Left lobe of liver (tissue), 2 donors: ENCODE data around the gene TRPV5. TPM values are rescaled to one million over a fixed set of nuclear protein-coding genes. Genes with fewer than 3 reads are reported as not detected.

Experiments
- ATAC-seq: fragments of 200-7000 bp; cut with Tn5 transposase; one replicate; pipeline ENCODE4 v1.9.1; 2020; ENCODE audit warnings: mild to moderate bottlenecking, moderate library complexity
- DNase-seq: peaks from one replicate; pipeline ENCODE4 v3.0.0-alpha.2; 2020; ENCODE audit warnings: low spot score
- total RNA-seq: library from RNA; stranded (reverse); gene quantifications from one replicate; pipeline ENCODE4 v1.2.1, GENCODE V29; 2021
- donor health status: DM: no; HTN: no; CAD: no; lungs with moderate emphysema.
- donor health status: DM: no; HTN: yes; CAD: no.

The TRPV5 gene
- total RNA-seq, 1 donor from 2014 or later = not detected

DNA sequence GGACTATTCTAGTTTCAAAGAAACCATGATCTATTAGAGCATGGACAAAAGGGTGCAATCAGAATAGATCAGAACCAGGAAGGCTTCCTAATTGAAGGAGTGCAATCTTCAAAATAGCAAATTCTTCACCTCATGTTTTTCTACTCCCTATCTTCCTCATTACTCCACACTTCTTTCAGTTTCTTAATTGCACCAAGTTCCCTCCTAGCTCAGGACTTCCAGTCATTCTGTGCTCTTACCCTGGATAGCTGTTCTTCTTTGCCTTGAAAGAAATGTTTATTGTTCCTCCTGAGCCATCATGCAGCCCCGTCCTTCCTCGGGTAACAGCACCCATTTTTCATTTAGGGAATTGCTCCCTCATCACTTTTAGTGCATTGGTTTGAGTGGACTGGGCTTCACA, 23.1 kb downstream of the TRPV5 start:
- DNase-seq (no peak), ATAC-seq (no peak)

DNA sequence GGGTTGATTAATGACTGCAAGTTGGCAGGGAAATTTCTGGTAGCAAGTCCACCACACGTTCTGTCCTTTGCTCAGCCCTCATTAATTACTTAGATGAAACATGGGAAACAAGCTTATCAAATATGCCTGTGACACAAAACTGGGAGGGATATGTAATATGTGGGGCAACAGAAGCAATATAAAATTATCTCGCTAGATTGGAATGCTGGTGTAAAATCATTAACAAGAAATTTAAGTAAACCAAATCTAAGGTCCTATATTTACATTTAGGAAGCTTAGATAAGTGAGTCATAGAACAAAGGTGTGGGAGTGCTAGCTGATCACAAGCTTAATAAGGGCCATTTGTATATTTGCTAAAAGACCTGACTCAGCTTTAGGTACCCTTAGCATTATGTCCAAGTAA, 23.5 kb downstream of the TRPV5 start:
- no peak for DNase-seq
- ATAC-seq = no peak

DNA sequence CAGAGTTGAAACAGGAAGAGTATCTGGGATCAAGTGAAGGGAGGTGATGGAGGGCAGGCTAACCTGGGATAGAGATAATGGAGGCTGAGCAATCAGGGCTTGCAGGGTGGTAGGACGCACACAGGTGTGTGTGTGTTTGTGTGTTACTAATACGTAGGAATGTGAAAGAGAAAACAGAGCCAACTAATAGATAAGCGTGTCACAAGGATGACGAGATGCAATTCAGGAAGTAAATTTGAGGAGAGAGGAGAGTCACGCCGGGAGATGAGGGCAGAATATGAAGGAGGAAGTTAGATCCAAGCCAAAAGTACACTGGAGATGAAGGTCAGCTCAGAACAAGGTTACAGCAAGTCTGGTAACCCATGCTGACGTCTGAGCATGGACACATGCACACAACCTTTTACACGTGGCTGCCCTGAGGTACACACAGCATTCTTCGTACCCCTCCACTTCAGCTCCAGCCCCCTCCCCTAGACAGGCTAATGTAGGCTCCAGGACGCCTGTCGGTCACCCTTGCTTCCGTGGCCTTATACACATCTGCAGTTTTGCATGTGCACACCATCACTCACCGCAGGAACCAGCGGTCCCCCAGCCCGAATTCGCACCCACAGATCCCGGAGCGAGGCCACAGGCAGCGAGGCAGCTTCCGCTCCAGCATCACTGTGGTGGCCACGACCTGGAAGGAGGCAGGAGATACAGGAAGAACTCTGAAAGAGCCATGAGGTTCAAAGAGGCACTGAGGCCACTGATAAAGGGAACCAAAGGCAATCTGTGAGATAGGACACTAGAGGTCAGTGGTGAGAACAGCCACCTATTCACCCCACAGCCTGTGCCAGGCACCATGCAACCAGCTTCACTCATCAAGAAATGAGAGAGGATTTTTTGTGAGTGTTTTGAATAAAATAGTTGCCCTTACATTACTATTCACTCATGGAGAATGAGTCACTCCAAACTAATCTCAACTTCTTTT, 24.3 kb downstream of the TRPV5 start:
- no peak for DNase-seq
- peak; percentile 90 for ATAC-seq

- ATAC-seq = no peak
- no peak for DNase-seq
These were observed 25.3 kb downstream of the TRPV5 start for GRCh38 chr7:142908290-142908689.

GRCh38 chr7:142906643-142907042, 26.9 kb downstream of the TRPV5 start:
- peak; percentile 91 for ATAC-seq
- DNase-seq = peak; percentile 72

GRCh38 chr7:142905759-142906158, 27.8 kb downstream of the TRPV5 start:
- no peak for ATAC-seq
- no peak for DNase-seq

GRCh38 chr7:142904128-142904527, 29.4 kb downstream of the TRPV5 start:
- no peak for DNase-seq

DNA sequence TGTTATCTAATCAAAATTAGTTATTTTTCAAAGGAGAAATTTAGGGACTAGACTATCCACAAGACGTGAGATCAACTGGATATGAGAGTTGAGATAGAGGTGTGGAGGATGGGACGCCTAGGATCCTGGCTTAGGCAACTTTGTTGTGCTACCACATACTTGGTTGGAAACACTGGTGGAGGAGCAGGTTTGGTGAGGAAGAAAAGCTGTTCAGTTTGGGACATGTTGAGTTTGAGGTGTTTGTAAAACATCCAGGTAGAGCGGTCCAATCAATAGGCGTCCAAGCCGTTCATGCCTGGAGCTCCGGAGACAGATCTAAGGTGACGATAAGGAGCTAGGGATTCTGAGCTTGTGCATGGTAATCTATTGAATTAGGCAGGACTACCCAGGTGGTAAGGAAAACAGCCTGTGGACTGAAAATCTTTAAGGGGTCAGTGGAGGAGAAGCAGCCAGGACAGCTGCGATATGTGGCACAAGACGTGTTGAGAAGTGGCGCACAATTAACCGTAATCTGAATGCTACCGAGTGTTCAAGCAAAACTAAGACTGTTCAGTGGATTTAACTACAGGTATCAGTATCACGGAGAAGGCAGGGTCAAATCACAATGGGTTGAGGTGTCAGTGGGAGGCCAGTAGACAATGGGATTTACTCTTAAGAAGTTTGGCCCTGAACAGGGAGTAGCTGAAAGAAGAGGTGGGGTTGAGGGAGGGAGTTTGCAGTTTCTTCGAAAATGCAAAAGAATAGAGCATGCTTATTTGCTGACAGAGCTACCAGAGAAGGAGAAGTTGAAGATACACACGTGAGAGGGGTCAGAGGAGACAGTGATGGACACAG, 31.9 kb downstream of the TRPV5 start:
- no peak for ATAC-seq

More at GRCh38 chr7:142904128-142904527, 29.4 kb downstream of the TRPV5 start:
- ATAC-seq = no peak

GRCh38 chr7:142899661-142900060, 33.9 kb downstream of the TRPV5 start:
- ATAC-seq = no peak

More for the DNA sequence above, 31.9 kb downstream of the TRPV5 start:
- DNase-seq = no peak

DNA sequence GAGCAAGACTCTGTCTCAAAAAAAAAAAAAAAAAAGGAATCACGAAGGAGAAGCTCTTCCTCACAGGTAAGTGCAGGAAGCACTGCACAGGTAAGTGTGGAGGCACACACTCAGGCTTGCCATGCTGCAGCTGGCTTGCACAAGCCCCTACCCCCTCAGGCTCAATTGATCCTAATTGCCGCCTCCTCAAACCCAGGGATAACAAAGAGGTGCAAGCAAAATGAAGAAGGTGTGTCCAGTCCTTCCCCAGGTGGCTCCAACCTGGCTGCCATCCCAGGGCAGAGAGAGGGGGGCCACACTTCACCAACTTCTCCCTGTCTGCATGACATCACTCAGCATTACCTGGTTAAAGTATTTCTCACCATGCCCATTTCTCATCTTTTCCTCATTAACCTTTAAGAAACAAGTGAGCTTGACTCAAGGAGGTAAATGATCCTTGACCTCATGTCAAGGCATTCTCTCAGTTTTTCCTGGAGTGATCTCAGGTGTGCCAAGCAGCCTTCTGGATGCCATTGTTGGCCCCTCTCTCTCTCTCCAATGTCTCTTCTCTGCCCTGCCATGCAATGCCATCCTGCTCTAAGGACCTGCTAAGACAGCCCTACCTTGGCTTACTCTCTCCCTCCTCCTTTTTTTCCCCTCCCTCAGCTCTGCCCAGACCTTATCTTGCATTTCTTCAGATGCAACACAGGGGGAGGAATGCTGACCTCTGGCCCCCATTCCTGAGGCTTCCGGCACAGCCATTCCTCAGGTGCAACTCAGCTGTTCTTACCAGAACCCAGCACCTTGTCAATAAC, 35.0 kb downstream of the TRPV5 start:
- ATAC-seq (no peak), DNase-seq (no peak)

More at GRCh38 chr7:142899661-142900060, 33.9 kb downstream of the TRPV5 start:
- DNase-seq = no peak

DNA sequence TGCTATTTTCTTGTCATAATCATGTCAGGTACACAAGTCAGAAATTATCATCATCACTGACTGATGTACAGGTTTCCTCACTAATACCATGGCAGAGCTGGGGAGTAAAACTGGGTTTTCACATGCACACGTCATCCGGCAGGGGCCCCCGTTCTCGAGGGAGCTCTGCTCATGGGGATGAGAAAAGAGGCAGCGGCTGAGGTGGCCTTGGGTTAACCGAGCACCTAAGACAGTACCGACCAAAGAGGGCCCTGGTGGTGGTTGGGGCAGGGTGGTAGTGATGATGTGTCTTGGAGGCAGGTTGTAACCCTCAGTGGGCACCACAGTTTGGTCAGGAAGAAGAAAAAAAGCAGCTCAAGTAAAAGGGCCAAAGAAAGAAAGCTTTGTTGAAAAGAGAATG, 35.9 kb downstream of the TRPV5 start:
- no peak for ATAC-seq

GRCh38 chr7:142896741-142897379, 36.7 kb downstream of the TRPV5 start:
- DNase-seq (no peak), ATAC-seq (no peak)

More for the DNA sequence above, 35.9 kb downstream of the TRPV5 start:
- DNase-seq = no peak

- no peak for DNase-seq
- no peak for ATAC-seq
These were observed 37.4 kb downstream of the TRPV5 start for GRCh38 chr7:142896151-142896550.

DNA sequence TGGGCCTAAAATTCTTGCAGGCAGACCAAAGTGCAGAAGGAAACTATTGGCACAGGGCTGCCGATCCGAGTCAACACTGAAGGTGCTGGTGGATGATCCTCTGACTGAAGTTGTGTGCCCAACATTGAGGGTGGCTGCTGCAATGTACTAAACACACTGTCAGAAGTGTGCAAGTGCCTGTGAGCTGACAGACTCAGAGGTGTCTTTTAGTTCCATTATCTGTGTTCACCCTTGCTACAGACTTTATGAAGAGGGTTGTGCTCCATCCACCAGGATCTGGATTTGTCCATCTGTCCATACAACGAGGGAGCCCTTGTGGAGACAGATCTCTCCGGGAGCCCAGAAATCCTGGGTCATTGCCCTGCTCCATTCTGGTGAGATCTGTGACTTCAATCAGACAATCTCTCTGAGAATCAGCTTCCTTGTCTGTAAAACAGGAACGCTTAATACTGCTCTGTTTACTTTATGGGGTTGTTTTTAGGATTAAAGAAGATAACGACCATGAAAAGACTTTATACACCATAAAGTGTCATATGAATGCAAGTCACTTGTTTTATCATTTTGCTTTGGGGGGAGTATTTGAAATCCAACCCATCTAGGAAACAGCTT, 38.5 kb downstream of the TRPV5 start:
- no peak for DNase-seq
- ATAC-seq = no peak

DNA sequence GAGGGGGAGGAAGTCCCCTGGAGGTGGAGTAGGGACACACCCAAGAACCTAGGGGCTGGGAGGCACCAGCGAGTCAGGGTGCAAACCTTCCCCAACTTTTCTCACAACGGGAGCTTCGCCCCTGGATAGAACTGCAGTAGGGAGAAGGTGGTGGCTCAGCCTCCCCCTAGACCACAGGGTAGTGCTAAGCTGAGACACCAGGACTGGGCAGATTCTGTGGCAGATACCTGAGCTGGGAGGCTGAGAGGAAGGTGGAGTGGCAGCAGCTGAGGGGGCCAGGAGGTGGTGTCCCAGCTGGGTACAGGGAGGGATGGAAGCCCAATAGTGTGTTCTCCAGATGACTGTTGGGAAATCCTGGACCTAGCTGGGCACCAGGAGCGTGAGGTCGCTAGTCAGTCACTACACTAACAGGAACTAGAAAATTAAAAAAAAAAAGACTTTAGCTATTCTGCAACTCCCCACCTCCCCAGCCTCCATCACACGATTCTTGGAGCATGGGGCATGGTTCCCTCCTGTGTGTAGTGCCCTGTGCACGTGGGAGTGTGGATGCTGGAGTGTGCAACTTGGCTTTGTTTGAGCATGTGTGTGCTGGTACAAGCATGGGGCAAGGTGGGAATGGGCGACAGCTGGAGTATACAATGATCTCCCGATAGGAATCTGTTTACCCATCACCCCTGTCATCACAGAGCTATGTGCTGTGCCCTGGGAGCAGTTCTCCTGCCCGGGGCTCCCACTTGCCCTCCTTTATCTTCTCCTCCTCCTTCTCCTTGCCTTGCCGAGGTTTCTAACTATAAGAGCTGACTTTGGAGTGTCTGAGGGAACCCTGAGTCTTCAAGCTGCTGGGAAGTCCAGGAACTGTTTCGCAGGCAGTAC, 39.2 kb downstream of the TRPV5 start:
- ATAC-seq = no peak

GRCh38 chr7:142892951-142893350, 40.6 kb downstream of the TRPV5 start:
- ATAC-seq = no peak
- no peak for DNase-seq

More for the DNA sequence above, 39.2 kb downstream of the TRPV5 start:
- DNase-seq = no peak

DNA sequence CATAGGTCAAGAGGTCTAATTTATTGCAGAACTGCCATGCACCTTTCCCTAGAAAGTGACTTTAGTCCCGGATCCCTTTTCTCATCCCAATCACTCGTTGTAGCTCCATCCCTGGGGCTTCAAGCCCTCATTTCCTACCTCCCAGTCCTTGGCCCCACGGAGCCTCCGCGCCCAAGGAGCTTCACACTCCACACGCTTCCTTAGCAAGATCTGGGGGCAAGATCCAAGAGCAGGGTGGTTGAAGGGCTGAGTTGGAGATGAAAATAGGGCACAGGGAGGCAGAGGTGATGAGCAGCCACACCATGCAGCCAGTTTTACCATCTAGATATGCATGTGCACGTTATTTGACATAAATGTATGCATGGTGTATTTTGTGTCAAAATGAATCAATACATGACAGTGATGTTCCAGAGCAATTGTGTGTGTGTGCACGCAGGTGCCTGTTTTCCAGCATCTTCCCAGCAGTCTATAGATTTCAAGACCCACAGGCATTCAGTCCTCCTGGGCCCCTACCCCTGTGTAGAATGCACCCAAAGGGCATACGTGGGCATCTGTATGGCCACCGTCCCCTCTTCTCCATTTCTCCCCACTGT, 42.0 kb downstream of the TRPV5 start:
- ATAC-seq = no peak

DNA sequence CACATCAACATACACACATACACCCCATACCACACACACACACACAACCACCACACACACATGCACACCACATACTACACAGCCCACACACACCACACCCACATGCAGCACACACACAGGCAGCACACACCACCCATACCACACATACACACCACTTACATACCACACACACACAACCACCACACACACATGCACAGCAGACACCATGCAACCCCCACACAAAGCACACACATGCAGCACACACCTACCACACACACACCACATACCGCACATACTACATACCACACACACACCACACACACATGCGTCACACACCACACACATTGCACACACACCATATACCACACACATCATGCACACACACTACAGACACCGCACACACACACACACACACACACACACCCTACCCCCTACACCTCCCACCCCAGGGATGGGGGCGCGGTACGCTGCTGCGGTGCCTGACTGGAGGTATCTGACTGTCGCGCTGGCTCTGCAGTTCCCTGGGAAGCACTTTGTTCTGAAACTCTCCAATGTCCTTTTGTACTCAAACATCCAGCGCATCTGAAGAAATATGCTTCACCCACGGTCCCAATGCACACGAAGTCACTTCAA, 42.6 kb downstream of the TRPV5 start:
- DNase-seq (no peak), ATAC-seq (no peak)

More for the DNA sequence above, 42.0 kb downstream of the TRPV5 start:
- DNase-seq = no peak
